Right lobe of liver (tissue), 6 donors: ENCODE measurements around the gene CHRM4. TPM values are rescaled to one million over a fixed set of nuclear protein-coding genes. Genes with fewer than 3 reads are reported as not detected.

ENCODE experiments used
- ATAC-seq, 4 donors: fragments of 200-7000 bp; cut with Tn5 transposase; one replicate each; pipeline ENCODE4 v1.9.1; 2020; ENCODE audit warnings: mild to moderate bottlenecking in 4 of 4, moderate library complexity in 4 of 4
- DNase-seq, 3 donors: peaks; one replicate each; pipeline ENCODE4 v3.0.0-alpha.2; 2020
- H3K27ac ChIP-seq, 3 donors: fragments of 200-600 bp; one replicate each; pipeline ENCODE4 v1.8.0; 2022
- H3K27me3 ChIP-seq, 2 donors: fragments of 200-600 bp; one replicate each; pipeline ENCODE4 v1.8.0; 2022
- H3K36me3 ChIP-seq, 4 donors: fragments of 200-600 bp; sonication (generic) in 1 of 4; one replicate each; pipeline versions ENCODE4 v1.5.1 to v1.8.0; 2017 to 2022; ENCODE audit warnings: control low read depth in 1 of 4
- H3K4me1 ChIP-seq, 4 donors: fragments of 200-600 bp; sonication (generic) in 1 of 4; one replicate each; pipeline versions ENCODE4 v1.5.1 to v1.8.0; 2017 to 2022; ENCODE audit warnings: control low read depth in 1 of 4
- H3K4me3 ChIP-seq, 3 donors: fragments of 200-600 bp; one replicate each; pipeline ENCODE4 v1.8.0; 2022
- H3K9me3 ChIP-seq, 4 donors: fragments of 200-600 bp; sonication (generic) in 1 of 4; one replicate each; pipeline versions ENCODE4 v1.5.1 to v1.8.0; 2017 to 2022; ENCODE audit warnings: control low read depth in 1 of 4
- CTCF ChIP-seq, 4 donors: fragments of 200-600 bp in 3 of 4; fragments of 450-650 bp in 1 of 4; IDR thresholded peaks; one replicate each; pipeline versions ENCODE4 v1.5.1 to v1.8.0; 2016 to 2022; ENCODE audit warnings: antibody characterized with exemption in 4 of 4, mild to moderate bottlenecking in 2 of 4
- POLR2A ChIP-seq: fragments of 450-650 bp; IDR thresholded peaks from one replicate; pipeline ENCODE4 v1.6.1; 2017; ENCODE audit warnings: antibody characterized with exemption, mild to moderate bottlenecking
- WGBS: methylation state at CpG from one replicate; pipeline ENCODE4 v1.1.6; 2018; ENCODE audit warnings: low coverage, low lambda C conversion rate; ENCODE audit not compliant: insufficient coverage; ENCODE audit errors: missing lambda C conversion rate; 5-methylcytosine and 5-hydroxymethylcytosine counted together
- intact Hi-C, 2 donors: fragments of 100-400 bp; cut with DNase I; formaldehyde crosslinking; loops; one replicate each; pipeline versions ENCODE4 v1.11.2 to v1.14.1; 2022
- total RNA-seq, 6 experiments: library from RNA; depleted of rRNA in 2 of 6; stranded (reverse); fragments of >200 nt in 2 of 6; fragmentation: NEBNext Ultra II Directional in 3 of 6; extraction: Animal tissue kit (Norgen Biotek cat#: 25700) in 3 of 6; gene quantifications; one replicate each; pipeline versions ENCODE4 v1.1.0 to v1.2.4, GENCODE V29; 2016 to 2023
- donor health status: DM: no; HTN: yes; CAD: no.
- donor health status: DM: no; HTN: no; CAD: no.
- donor health status: DM: no; HTN: no; CAD: no.
- donor health status: DM: no; HTN: yes; CAD: no.
- donor health status: DM: no; HTN: yes; CAD: no.

CHRM4 gene
- total RNA-seq, 6 experiments from 2014 or later, result not detected

- peak overlapping the region in 1 of 3 donors; percentile 11 for H3K27ac ChIP-seq
- no peaks in the 10 kb centered on the region for H3K4me1 ChIP-seq
- intact Hi-C loops, result no loop called here
- 27% methylated on average over 8 of the region's 9 CpGs for WGBS
- DNase-seq (no peak), ATAC-seq (peak in 1 of 4 donors; percentile 9)
- no peaks in the 10 kb centered on the region for H3K27me3 ChIP-seq
- H3K4me3 ChIP-seq, result no peak overlapping the region
- TF ChIP-seq POLR2A, result no peak
- no peak for TF ChIP-seq CTCF (IDR thresholded peaks at IDR 0.05)
- no peaks in the 10 kb centered on the region for H3K9me3 ChIP-seq
- H3K36me3 ChIP-seq, result no peaks in the 10 kb centered on the region
Observed at GRCh38 chr11:46338636-46338987, 53.0 kb downstream of the CHRM4 start.

GRCh38 chr11:46337626-46338345 lies 53.8 kb downstream of the CHRM4 start:
- no peak overlapping the region for H3K27ac ChIP-seq
- no peak for DNase-seq
- TF ChIP-seq POLR2A, result no peak
- TF ChIP-seq CTCF (IDR thresholded peaks at IDR 0.05), result no peak
- peaks cover 0 to 5% of the 10 kb centered on the region in 2 donors for H3K27me3 ChIP-seq
- no peak overlapping the region for H3K4me3 ChIP-seq
- H3K9me3 ChIP-seq, result no peaks in the 10 kb centered on the region
- WGBS, result 80% methylated on average over 12 of the region's 13 CpGs
- intact Hi-C loops, result no loop called here
- no peak for ATAC-seq
- no peaks in the 10 kb centered on the region for H3K36me3 ChIP-seq
- H3K4me1 ChIP-seq, result peaks cover 0 to 2% (median 0%) of the 10 kb centered on the region in 4 donors

GRCh38 chr11:46336563-46337180 lies 54.9 kb downstream of the CHRM4 start:
- peaks cover 0 to 6% (median 0%) of the 10 kb centered on the region in 4 donors for H3K4me1 ChIP-seq

GRCh38 chr11:46335890-46336562 lies 55.5 kb downstream of the CHRM4 start:
- TF ChIP-seq CTCF (IDR thresholded peaks at IDR 0.05) (no peak), POLR2A (no peak)
- ATAC-seq, result no peak
- peaks cover 0 to 6% (median 0%) of the 10 kb centered on the region in 4 donors for H3K4me1 ChIP-seq

More at GRCh38 chr11:46336563-46337180, 54.9 kb downstream of the CHRM4 start:
- WGBS, result 67% methylated on average over 12 of the region's 12 CpGs
- intact Hi-C loops, result no loop called here
- Histone ChIP-seq H3K36me3 (no peaks in the 10 kb centered on the region), H3K27ac (no peak overlapping the region), H3K27me3 (peaks cover 4 to 16% of the 10 kb centered on the region in 2 donors), H3K9me3 (no peaks in the 10 kb centered on the region), H3K4me3 (no peak overlapping the region)
- no peak for ATAC-seq
- DNase-seq, result no peak
- TF ChIP-seq POLR2A, result no peak
- no peak for TF ChIP-seq CTCF (IDR thresholded peaks at IDR 0.05)

More at GRCh38 chr11:46335890-46336562, 55.5 kb downstream of the CHRM4 start:
- H3K9me3 ChIP-seq, result no peaks in the 10 kb centered on the region
- H3K36me3 ChIP-seq, result no peaks in the 10 kb centered on the region
- H3K4me3 ChIP-seq, result no peak overlapping the region
- no peak overlapping the region for H3K27ac ChIP-seq
- H3K27me3 ChIP-seq, result peaks cover 4 to 18% of the 10 kb centered on the region in 2 donors
- no peak for DNase-seq
- intact Hi-C loops, result no loop called here
- WGBS, result 73% methylated on average over 10 of the region's 11 CpGs
